ENCODE data around the gene CBLIF.

CBLIF gene

GRCh38 chr11:59883597-59883996 lies 38.3 kb upstream of the CBLIF start:
- H4K20me1 ChIP-seq (ENCODE audit: control insufficient read depth, insufficient read depth, low read depth, low read length), result no peaks in the 10 kb centered on the region

DNA sequence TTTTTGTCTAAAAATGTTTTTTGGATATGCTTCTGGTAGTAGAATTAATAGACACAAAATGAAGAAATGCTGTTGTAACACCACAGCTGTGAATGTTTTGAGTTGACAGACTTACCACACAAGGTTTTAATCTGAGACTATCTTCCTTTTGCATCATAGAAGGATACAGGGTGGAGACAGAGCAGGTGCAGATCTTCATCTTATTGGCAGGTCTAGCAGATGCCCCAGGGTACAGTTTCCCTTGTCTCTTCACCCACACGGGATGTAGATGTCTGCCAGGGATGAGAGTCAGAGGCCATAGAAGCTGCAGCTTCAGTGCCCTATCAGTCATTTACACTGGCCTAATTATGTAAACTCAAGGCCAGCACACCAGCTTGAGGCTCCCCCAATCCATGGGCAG lies 34.3 kb upstream of the CBLIF start:
- no peaks in the 10 kb centered on the region for H4K20me1 ChIP-seq (ENCODE audit: control insufficient read depth, insufficient read depth, low read depth, low read length)

More at GRCh38 chr11:59883597-59883996, 38.3 kb upstream of the CBLIF start:
- Histone ChIP-seq H3K4me2 (ENCODE audit: low read length) (no peak overlapping the region), H3K9me3 (ENCODE audit: control insufficient read depth, insufficient read depth, low read length) (no peaks in the 10 kb centered on the region), H3F3A (ENCODE audit: control insufficient read depth, insufficient read depth) (no peaks in the 10 kb centered on the region), H3K27me3 (ENCODE audit: control insufficient read depth, low read length) (no peaks in the 10 kb centered on the region), H3K4me1 (ENCODE audit: control insufficient read depth, low read length) (no peaks in the 10 kb centered on the region), H3K79me2 (ENCODE audit: control insufficient read depth, low read length) (no peaks in the 10 kb centered on the region), H3K27ac (ENCODE audit: low read depth, low read length) (no peak overlapping the region), H3K4me3 (ENCODE audit: low read length) (no peak overlapping the region), H3K36me3 (ENCODE audit: control insufficient read depth, low read length) (no peaks in the 10 kb centered on the region), H3K9me2 (replicated peaks; ENCODE audit: control insufficient read depth, low read length) (no peaks in the 10 kb centered on the region)
- TF ChIP-seq CTCF (IDR thresholded peaks at IDR 0.05; ENCODE audit: low read depth, low read length, poor library complexity, severe bottlenecking), result no peak
- TF ChIP-seq EZH2phosphoT487 (IDR thresholded peaks at IDR 0.05; ENCODE audit: borderline replicate concordance, low read length), result no peak

DNA sequence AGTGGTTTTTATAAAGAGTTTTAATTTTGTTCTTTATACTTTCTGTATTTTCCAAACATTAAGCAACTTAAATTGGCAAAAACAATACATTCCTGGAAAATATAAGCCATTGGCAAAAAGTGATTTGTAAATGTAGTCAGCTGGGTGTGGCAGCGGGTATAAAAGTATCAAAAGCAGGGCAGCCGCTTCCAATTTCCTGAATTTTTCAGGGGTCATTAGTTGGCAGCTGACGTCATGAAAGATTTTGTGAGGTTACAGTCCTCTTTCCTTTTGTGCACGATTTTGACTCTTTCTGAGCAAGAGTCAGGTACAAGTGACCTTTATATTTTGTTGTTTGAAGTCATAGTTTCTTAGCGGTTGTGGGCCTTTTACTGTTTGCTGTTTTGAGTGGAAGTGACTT lies 33.3 kb upstream of the CBLIF start, which contains the start of gene OOSP3:
OOSP3 (plus strand) TSS at position 208 of the 400 bp plus-strand sequence; CDS start at position 235, 27 bp downstream.
- no peak within 1 kb of the TSS for H3K4me2 ChIP-seq (ENCODE audit: low read length)
- no peak within 1 kb of the TSS for H3K27ac ChIP-seq (ENCODE audit: low read depth, low read length)
- no peaks in the 10 kb centered on the region for H3K9me2 ChIP-seq (replicated peaks; ENCODE audit: control insufficient read depth, low read length)
- H3K9me3 ChIP-seq (ENCODE audit: control insufficient read depth, insufficient read depth, low read length), result no peaks in the 10 kb centered on the region
- H3K4me3 ChIP-seq (ENCODE audit: low read length), result no peak within 1 kb of the TSS
- no peak for TF ChIP-seq EZH2phosphoT487 (IDR thresholded peaks at IDR 0.05; ENCODE audit: borderline replicate concordance, low read length)
- no peak for TF ChIP-seq CTCF (IDR thresholded peaks at IDR 0.05; ENCODE audit: low read depth, low read length, poor library complexity, severe bottlenecking)
- H4K20me1 ChIP-seq (ENCODE audit: control insufficient read depth, insufficient read depth, low read depth, low read length), result no peaks in the 10 kb centered on the region
- no peaks in the 10 kb centered on the region for H3K27me3 ChIP-seq (ENCODE audit: control insufficient read depth, low read length)
- no peaks in the 10 kb centered on the region for H3K36me3 ChIP-seq (ENCODE audit: control insufficient read depth, low read length)
- no peaks in the 10 kb centered on the region for H3F3A ChIP-seq (ENCODE audit: control insufficient read depth, insufficient read depth)
- H3K79me2 ChIP-seq (ENCODE audit: control insufficient read depth, low read length), result no peaks in the 10 kb centered on the region
- H3K4me1 ChIP-seq (ENCODE audit: control insufficient read depth, low read length), result no peaks in the 10 kb centered on the region

More for the DNA sequence above, 34.3 kb upstream of the CBLIF start:
- TF ChIP-seq EZH2phosphoT487 (IDR thresholded peaks at IDR 0.05; ENCODE audit: borderline replicate concordance, low read length), result no peak
- Histone ChIP-seq H3K4me3 (ENCODE audit: low read length) (no peak overlapping the region), H3K4me1 (ENCODE audit: control insufficient read depth, low read length) (no peaks in the 10 kb centered on the region), H3K27me3 (ENCODE audit: control insufficient read depth, low read length) (no peaks in the 10 kb centered on the region), H3K4me2 (ENCODE audit: low read length) (no peak overlapping the region), H3F3A (ENCODE audit: control insufficient read depth, insufficient read depth) (no peaks in the 10 kb centered on the region), H3K27ac (ENCODE audit: low read depth, low read length) (no peak overlapping the region), H3K9me2 (replicated peaks; ENCODE audit: control insufficient read depth, low read length) (no peaks in the 10 kb centered on the region), H3K36me3 (ENCODE audit: control insufficient read depth, low read length) (no peaks in the 10 kb centered on the region), H3K9me3 (ENCODE audit: control insufficient read depth, insufficient read depth, low read length) (no peaks in the 10 kb centered on the region), H3K79me2 (ENCODE audit: control insufficient read depth, low read length) (no peaks in the 10 kb centered on the region)

DNA sequence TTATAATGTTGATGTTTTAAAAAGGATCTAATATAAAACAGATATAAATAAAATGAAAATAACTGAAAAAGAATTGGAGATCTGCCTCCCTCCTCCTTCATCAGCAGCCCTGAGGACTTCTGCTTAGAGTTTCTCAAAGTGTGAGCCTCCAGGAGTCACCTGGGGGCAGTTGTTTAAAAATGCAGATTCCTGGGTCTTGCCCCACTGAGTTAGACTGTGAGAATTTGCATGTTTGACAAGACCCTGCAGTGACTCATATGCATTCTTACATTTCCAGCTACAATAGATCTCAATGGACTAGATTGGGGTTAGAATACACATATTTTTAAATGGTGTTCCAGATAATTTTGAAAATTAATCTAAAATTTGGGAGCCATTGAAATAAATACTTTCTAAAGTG lies 32.5 kb upstream of the CBLIF start:
- TF ChIP-seq EZH2phosphoT487 (IDR thresholded peaks at IDR 0.05; ENCODE audit: borderline replicate concordance, low read length) (no peak), CTCF (IDR thresholded peaks at IDR 0.05; ENCODE audit: low read depth, low read length, poor library complexity, severe bottlenecking) (no peak)
- no peaks in the 10 kb centered on the region for H3K27me3 ChIP-seq (ENCODE audit: control insufficient read depth, low read length)
- no peak overlapping the region for H3K4me2 ChIP-seq (ENCODE audit: low read length)
- no peaks in the 10 kb centered on the region for H3K4me1 ChIP-seq (ENCODE audit: control insufficient read depth, low read length)
- H3K4me3 ChIP-seq (ENCODE audit: low read length), result no peak overlapping the region
- no peak overlapping the region for H3K27ac ChIP-seq (ENCODE audit: low read depth, low read length)
- H3F3A ChIP-seq (ENCODE audit: control insufficient read depth, insufficient read depth), result no peaks in the 10 kb centered on the region
- H4K20me1 ChIP-seq (ENCODE audit: control insufficient read depth, insufficient read depth, low read depth, low read length), result no peaks in the 10 kb centered on the region
- no peaks in the 10 kb centered on the region for H3K9me2 ChIP-seq (replicated peaks; ENCODE audit: control insufficient read depth, low read length)
- H3K9me3 ChIP-seq (ENCODE audit: control insufficient read depth, insufficient read depth, low read length), result no peaks in the 10 kb centered on the region
- no peaks in the 10 kb centered on the region for H3K36me3 ChIP-seq (ENCODE audit: control insufficient read depth, low read length)
- H3K79me2 ChIP-seq (ENCODE audit: control insufficient read depth, low read length), result no peaks in the 10 kb centered on the region
